HEK293 (cell line): ENCODE results near the gene LY6G6F.

ENCODE experiments used
- CTCF ChIA-PET: fragments of 350-600 bp; formaldehyde crosslinking; extraction: SDS; loops from one replicate; lab custom pipeline; 2021; ENCODE audit warnings: antibody characterized with exemption; lab: Yijun Ruan, JAX
- POLR2A ChIA-PET: fragments of 300-600 bp; formaldehyde crosslinking; extraction: SDS; loops from one replicate; lab custom pipeline; 2020; ENCODE audit warnings: antibody characterized with exemption, inconsistent platforms; lab: Yijun Ruan, JAX
- H3K27ac ChIP-seq: fragments of 200-500 bp; sonication (Bioruptor generic); 2 replicates; pipeline ENCODE4 v1.5.1; 2014; ENCODE audit warnings: low read depth, low read length, control low read depth, inconsistent platforms; ENCODE audit errors: extremely low read depth
- H3K36me3 ChIP-seq, 2 experiments: fragments of 200-500 bp in 1 of 2; sonication (Bioruptor generic) in 1 of 2; 1 replicate in 1 of 2; 2 replicates in 1 of 2; pipeline ENCODE4 v1.5.1; 2014 to 2017; ENCODE audit warnings: inconsistent platforms in 2 of 2, low read length in 2 of 2; ENCODE audit not compliant: control insufficient read depth in 2 of 2, insufficient read depth in 1 of 2
- H3K4me1 ChIP-seq: fragments of 200-500 bp; sonication (Bioruptor generic); 2 replicates; pipeline ENCODE4 v1.5.1; 2014; ENCODE audit warnings: mild to moderate bottlenecking, low read length, inconsistent platforms; ENCODE audit not compliant: control insufficient read depth, insufficient read depth
- H3K4me3 ChIP-seq: 2 replicates; pipeline ENCODE4 v1.5.1; 2011; ENCODE audit warnings: low read depth, mild to moderate bottlenecking, control low read depth, low read length, moderate library complexity
- H3K9me3 ChIP-seq: fragments of 200-500 bp; sonication (Bioruptor generic); 2 replicates; pipeline ENCODE4 v1.5.1; 2014; ENCODE audit warnings: low read depth, low read length, inconsistent platforms; ENCODE audit not compliant: control insufficient read depth, insufficient read depth
- FEZF1 ChIP-seq: fragments of 450-650 bp; formaldehyde crosslinking; IDR thresholded peaks from 2 replicates; pipeline ENCODE4 v1.5.1; 2016; ENCODE audit warnings: missing biosample characterization, missing genetic modification characterization
- GLI2 ChIP-seq: fragments of 450-650 bp; formaldehyde crosslinking; IDR thresholded peaks from 2 replicates; pipeline ENCODE4; 2017; ENCODE audit warnings: missing biosample characterization, missing genetic modification characterization, low read depth, borderline replicate concordance
- KLF8 ChIP-seq: fragments of 450-650 bp; formaldehyde crosslinking; IDR thresholded peaks from 2 replicates; pipeline ENCODE4 v1.5.1; 2016; ENCODE audit warnings: missing biosample characterization, missing genetic modification characterization
- KLF9 ChIP-seq: fragments of 450-650 bp; formaldehyde crosslinking; IDR thresholded peaks from 2 replicates; pipeline ENCODE4 v1.5.1; 2016; ENCODE audit warnings: missing biosample characterization, missing genetic modification characterization, low read depth
- OSR2 ChIP-seq: fragments of 450-650 bp; formaldehyde crosslinking; IDR thresholded peaks from 2 replicates; pipeline ENCODE4 v1.5.1; 2016; ENCODE audit warnings: missing biosample characterization, missing genetic modification characterization
- PATZ1 ChIP-seq: fragments of 450-650 bp; formaldehyde crosslinking; IDR thresholded peaks from 2 replicates; pipeline ENCODE4 v1.5.1; 2016; ENCODE audit warnings: missing biosample characterization, missing genetic modification characterization
- YY1 ChIP-seq: fragments of 450-650 bp; formaldehyde crosslinking; IDR thresholded peaks from 2 replicates; pipeline ENCODE4 v1.5.1; 2018; ENCODE audit warnings: missing biosample characterization, missing genetic modification characterization
- ZBTB17 ChIP-seq: fragments of 450-650 bp; formaldehyde crosslinking; IDR thresholded peaks from 2 replicates; pipeline ENCODE4 v1.5.1; 2016; ENCODE audit warnings: missing biosample characterization, missing genetic modification characterization
- ZNF146 ChIP-seq: fragments of 450-650 bp; formaldehyde crosslinking; IDR thresholded peaks from 2 replicates; pipeline ENCODE4 v1.5.1; 2016; ENCODE audit warnings: missing biosample characterization, missing genetic modification characterization
- ZNF18 ChIP-seq: fragments of 450-650 bp; formaldehyde crosslinking; IDR thresholded peaks from 2 replicates; pipeline ENCODE4 v1.5.1; 2016; ENCODE audit warnings: missing biosample characterization, missing genetic modification characterization
- ZNF184 ChIP-seq: fragments of 450-650 bp; IDR thresholded peaks from 2 replicates; pipeline ENCODE4 v1.5.1; 2018; ENCODE audit warnings: missing biosample characterization, mild to moderate bottlenecking, missing genetic modification characterization
- ZNF48 ChIP-seq: fragments of 450-650 bp; formaldehyde crosslinking; IDR thresholded peaks from 2 replicates; pipeline ENCODE4 v1.5.1; 2016; ENCODE audit warnings: missing biosample characterization, missing genetic modification characterization
- ZNF548 ChIP-seq: fragments of 450-650 bp; formaldehyde crosslinking; IDR thresholded peaks from 2 replicates; pipeline ENCODE4 v1.5.1; 2016; ENCODE audit warnings: missing biosample characterization, missing genetic modification characterization
- ZNF585B ChIP-seq: fragments of 450-650 bp; formaldehyde crosslinking; IDR thresholded peaks from 2 replicates; pipeline ENCODE4 v1.5.1; 2016; ENCODE audit warnings: missing biosample characterization, missing genetic modification characterization
- ZNF600 ChIP-seq: fragments of 450-650 bp; formaldehyde crosslinking; IDR thresholded peaks from 2 replicates; pipeline ENCODE4 v1.5.1; 2016; ENCODE audit warnings: missing biosample characterization, missing genetic modification characterization
- ZNF701 ChIP-seq: fragments of 450-650 bp; formaldehyde crosslinking; IDR thresholded peaks from 2 replicates; pipeline ENCODE4 v1.5.1; 2016; ENCODE audit warnings: missing biosample characterization, missing genetic modification characterization
- ZNF785 ChIP-seq: fragments of 450-650 bp; formaldehyde crosslinking; IDR thresholded peaks from 2 replicates; pipeline ENCODE4 v1.5.1; 2016; ENCODE audit warnings: missing biosample characterization, missing genetic modification characterization
- TF ChIP-seq, protein P1 (sequence below): fragments of 450-650 bp; formaldehyde crosslinking; IDR thresholded peaks from 2 replicates; pipeline ENCODE4 v1.5.1; 2016; ENCODE audit warnings: missing biosample characterization, missing genetic modification characterization, low read depth
- TF ChIP-seq, protein P2 (sequence below): fragments of 450-650 bp; formaldehyde crosslinking; IDR thresholded peaks from 2 replicates; pipeline ENCODE4 v1.5.1; 2016; ENCODE audit warnings: missing biosample characterization, missing genetic modification characterization
- TF ChIP-seq, protein P3 (sequence below): fragments of 450-650 bp; formaldehyde crosslinking; IDR thresholded peaks from 2 replicates; pipeline ENCODE4 v1.5.1; 2016; ENCODE audit warnings: missing biosample characterization, missing genetic modification characterization

LY6G6F gene

DNA sequence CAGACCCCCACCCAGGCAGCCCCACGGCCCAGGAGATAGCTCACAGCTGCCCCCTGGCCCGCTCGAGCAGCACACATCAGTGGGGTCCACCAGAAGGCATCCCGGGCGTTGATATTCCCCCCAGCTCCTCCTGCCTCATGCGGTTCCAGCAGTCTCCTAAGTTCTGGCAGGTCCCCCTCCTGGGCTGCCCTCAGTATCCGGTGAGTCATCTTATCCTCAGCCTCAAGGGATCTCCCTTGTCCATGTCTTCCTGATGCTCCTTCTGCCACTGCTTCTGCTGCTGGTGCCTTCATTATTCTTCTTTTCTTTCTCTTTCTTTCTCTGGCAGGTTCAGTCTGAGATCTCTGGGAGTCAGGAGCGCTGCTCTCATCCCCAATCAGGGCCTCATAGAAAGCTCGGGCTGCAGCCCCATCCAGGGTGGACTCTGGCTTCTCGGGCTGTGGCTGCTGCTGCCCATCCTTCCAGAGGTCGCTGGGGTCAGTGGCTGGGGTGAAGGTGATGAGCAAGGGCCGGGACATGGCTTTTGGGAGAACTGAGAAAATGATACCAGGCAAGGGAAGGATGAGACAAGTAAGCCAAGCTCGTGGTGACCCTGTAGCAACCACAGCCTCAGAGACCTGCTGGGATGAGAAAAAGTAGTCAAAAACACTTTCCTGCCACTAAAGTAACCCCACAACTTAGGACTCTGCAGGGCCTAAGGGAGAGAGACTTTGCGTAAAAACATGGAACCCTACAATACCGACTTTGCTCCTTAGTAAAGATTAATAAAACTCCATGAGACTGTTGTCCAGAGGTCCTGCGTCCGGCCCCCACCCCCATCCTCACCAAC lies 42.5 kb upstream of the LY6G6F start:
- H3K36me3 ChIP-seq, result peaks cover 14 to 50% of the 10 kb centered on the region in 2 experiments; a peak in 2 of 3 replicates
- POLR2A ChIA-PET, result interaction anchor here (0.5 to 7.4 kb wide), 30 partner anchors 9 to 308 kb away, joined by 3 to 180 read pairs (median 4); partner anchors contain the start of genes ABHD16A, APOM, ATP6V1G2 and BAG6
- peaks cover 6% of the 10 kb centered on the region; the same call in 1 of the 2 replicates for H3K4me1 ChIP-seq
- H3K27ac ChIP-seq, result peak overlapping the region; percentile 92
- no peaks in the 10 kb centered on the region for H3K9me3 ChIP-seq
- H3K4me3 ChIP-seq, result peak overlapping the region; percentile 92
- CTCF ChIA-PET, result interaction anchor here (0.6 to 1.6 kb wide), 12 partner anchors 8 to 259 kb away, joined by 3 to 8 read pairs (median 3); partner anchors contain the start of genes APOM and BAG6
- TF ChIP-seq ZBTB17 (tag by site-specific recombination), result no peak
- peak; percentile 13; the same call in 1 of the 2 replicates for TF ChIP-seq KLF8 (tag by site-specific recombination)
- TF ChIP-seq ZNF146 (tag by site-specific recombination), result no peak
- TF ChIP-seq, protein P1, sequence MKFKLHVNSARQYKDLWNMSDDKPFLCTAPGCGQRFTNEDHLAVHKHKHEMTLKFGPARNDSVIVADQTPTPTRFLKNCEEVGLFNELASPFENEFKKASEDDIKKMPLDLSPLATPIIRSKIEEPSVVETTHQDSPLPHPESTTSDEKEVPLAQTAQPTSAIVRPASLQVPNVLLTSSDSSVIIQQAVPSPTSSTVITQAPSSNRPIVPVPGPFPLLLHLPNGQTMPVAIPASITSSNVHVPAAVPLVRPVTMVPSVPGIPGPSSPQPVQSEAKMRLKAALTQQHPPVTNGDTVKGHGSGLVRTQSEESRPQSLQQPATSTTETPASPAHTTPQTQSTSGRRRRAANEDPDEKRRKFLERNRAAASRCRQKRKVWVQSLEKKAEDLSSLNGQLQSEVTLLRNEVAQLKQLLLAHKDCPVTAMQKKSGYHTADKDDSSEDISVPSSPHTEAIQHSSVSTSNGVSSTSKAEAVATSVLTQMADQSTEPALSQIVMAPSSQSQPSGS, result no peak
- TF ChIP-seq GLI2 (tag by site-specific recombination), result no peak
- no peak for TF ChIP-seq ZNF548
- peak; percentile 47; the same call in 1 of the 2 replicates for TF ChIP-seq PATZ1 (tag by site-specific recombination)
- no peak for TF ChIP-seq ZNF48 (tag by site-specific recombination)
- TF ChIP-seq FEZF1, result no peak
- TF ChIP-seq ZNF600 (tag by site-specific recombination), result peak; percentile 60; the same call in 1 of the 2 replicates
- TF ChIP-seq, protein P2, sequence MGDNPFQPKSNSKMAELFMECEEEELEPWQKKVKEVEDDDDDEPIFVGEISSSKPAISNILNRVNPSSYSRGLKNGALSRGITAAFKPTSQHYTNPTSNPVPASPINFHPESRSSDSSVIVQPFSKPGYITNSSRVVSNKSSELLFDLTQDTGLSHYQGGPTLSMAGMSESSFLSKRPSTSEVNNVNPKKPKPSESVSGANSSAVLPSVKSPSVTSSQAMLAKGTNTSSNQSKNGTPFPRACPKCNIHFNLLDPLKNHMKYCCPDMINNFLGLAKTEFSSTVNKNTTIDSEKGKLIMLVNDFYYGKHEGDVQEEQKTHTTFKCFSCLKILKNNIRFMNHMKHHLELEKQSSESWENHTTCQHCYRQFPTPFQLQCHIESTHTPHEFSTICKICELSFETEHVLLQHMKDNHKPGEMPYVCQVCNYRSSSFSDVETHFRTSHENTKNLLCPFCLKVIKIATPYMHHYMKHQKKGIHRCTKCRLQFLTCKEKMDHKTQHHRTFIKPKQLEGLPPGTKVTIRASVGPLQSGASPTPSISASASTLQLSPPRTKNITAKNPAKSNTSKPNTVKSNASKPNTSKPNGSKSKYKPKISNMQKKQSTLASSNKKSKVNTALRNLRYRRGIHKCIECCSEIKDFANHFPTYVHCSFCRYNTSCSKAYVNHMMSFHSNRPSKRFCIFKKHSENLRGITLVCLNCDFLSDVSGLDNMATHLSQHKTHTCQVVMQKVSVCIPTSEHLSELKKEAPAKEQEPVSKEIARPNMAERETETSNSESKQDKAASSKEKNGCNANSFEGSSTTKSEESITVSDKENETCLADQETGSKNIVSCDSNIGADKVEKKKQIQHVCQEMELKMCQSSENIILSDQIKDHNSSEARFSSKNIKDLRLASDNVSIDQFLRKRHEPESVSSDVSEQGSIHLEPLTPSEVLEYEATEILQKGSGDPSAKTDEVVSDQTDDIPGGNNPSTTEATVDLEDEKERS (tag by site-specific recombination), result 0 out of 2 replicates have a peak, but pooled peaks have one; percentile 8
- TF ChIP-seq ZNF701, result no peak
- no peak for TF ChIP-seq YY1 (tag by site-specific recombination)
- TF ChIP-seq ZNF18 (tag by site-specific recombination), result no peak
- TF ChIP-seq KLF9 (tag by site-specific recombination), result 0 out of 2 replicates have a peak, but pooled peaks have one; percentile 13
- TF ChIP-seq ZNF585B (tag by site-specific recombination), result no peak
- TF ChIP-seq, protein P3, sequence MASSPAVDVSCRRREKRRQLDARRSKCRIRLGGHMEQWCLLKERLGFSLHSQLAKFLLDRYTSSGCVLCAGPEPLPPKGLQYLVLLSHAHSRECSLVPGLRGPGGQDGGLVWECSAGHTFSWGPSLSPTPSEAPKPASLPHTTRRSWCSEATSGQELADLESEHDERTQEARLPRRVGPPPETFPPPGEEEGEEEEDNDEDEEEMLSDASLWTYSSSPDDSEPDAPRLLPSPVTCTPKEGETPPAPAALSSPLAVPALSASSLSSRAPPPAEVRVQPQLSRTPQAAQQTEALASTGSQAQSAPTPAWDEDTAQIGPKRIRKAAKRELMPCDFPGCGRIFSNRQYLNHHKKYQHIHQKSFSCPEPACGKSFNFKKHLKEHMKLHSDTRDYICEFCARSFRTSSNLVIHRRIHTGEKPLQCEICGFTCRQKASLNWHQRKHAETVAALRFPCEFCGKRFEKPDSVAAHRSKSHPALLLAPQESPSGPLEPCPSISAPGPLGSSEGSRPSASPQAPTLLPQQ (tag by site-specific recombination), result peak; percentile 89
- TF ChIP-seq ZNF785 (tag by site-specific recombination), result no peak
- peak; percentile 81 for TF ChIP-seq OSR2 (tag by site-specific recombination)
- no peak for TF ChIP-seq ZNF184 (tag by site-specific recombination)
